Lung microvascular endothelial cell (primary cell): Measurements from ENCODE around the gene SMAD4. TPM values are rescaled to one million over a fixed set of nuclear protein-coding genes. Genes with fewer than 3 reads are reported as not detected.
A peak's percentile ranks its signal among the peaks of the same experiment; 100 is the strongest.
"Not testable (repeated sequence)": the region's sequence is repeated elsewhere in the genome, so short reads cannot be mapped to it uniquely, and the experiment has no call there.

Source experiments
- DNase-seq, 2 donors: peaks; one replicate each; pipeline versions ENCODE4 v3.0.0 to v3.0.0-alpha.2; 2010; ENCODE audit warnings: low read depth in 2 of 2
- total RNA-seq: library from RNA; depleted of rRNA; stranded (reverse); fragments of >200 nt; gene quantifications from 2 replicates; pipeline ENCODE4 v1.2.1, GENCODE V29; 2014

Gene SMAD4
- total RNA-seq, 1 donor from 2014 or later = 46.4 TPM

GRCh38 chr18:51110073-51110797 is 80.2 kb downstream of the SMAD4 start:
- DNase-seq = peak; percentile 42 to 58

- not testable (repeated sequence) for DNase-seq
Observed at GRCh38 chr18:51111633-51112355, 81.8 kb downstream of the SMAD4 start.

- DNase-seq = not testable (repeated sequence)
Observed at GRCh38 chr18:51116996-51117395, 87.0 kb downstream of the SMAD4 start.

- DNase-seq = not testable (repeated sequence)
Observed at GRCh38 chr18:51119561-51119960, 89.5 kb downstream of the SMAD4 start.

- DNase-seq = not testable (repeated sequence)
Observed at GRCh38 chr18:51119976-51120375, 90.0 kb downstream of the SMAD4 start.

- DNase-seq = no peak
Observed at GRCh38 chr18:51120809-51121596, 91.0 kb downstream of the SMAD4 start.

- DNase-seq = no peak
Observed at GRCh38 chr18:51121597-51121857, 91.5 kb downstream of the SMAD4 start.

- no peak for DNase-seq
Observed at GRCh38 chr18:51122266-51123045, 92.4 kb downstream of the SMAD4 start.

GRCh38 chr18:51123046-51123395 is 93.0 kb downstream of the SMAD4 start:
- no peak for DNase-seq

- DNase-seq = no peak
Observed at GRCh38 chr18:51123481-51123880, 93.5 kb downstream of the SMAD4 start.

GRCh38 chr18:51123936-51124486 is 94.0 kb downstream of the SMAD4 start:
- no peak for DNase-seq

GRCh38 chr18:51125976-51126375 is 96.0 kb downstream of the SMAD4 start:
- no peak for DNase-seq

GRCh38 chr18:51127664-51128063 is 97.7 kb downstream of the SMAD4 start:
- DNase-seq = no peak

GRCh38 chr18:51128533-51128932 is 98.5 kb downstream of the SMAD4 start:
- DNase-seq = peak in 1 of 2 donors; percentile 77

GRCh38 chr18:51132256-51132935 is 102.4 kb downstream of the SMAD4 start:
- no peak for DNase-seq

GRCh38 chr18:51133580-51134160 is 103.7 kb downstream of the SMAD4 start:
- peak in 1 of 2 donors; percentile 3 for DNase-seq
